GM23338 (cell line): ENCODE results near the gene KLK5.

Experiments used
- CREB1 ChIP-seq: fragments of 250-450 bp; sonication (Bioruptor Pico); IDR thresholded peaks from 2 replicates; pipeline ENCODE4 v1.5.0; 2020; ENCODE audit warnings: low read depth, mild to moderate bottlenecking, moderate library complexity
- EZH2 ChIP-seq: fragments of 200-600 bp; sonication (generic); IDR thresholded peaks from one replicate; pipeline ENCODE4 v1.8.0; 2017; ENCODE audit warnings: antibody characterized with exemption, mild to moderate bottlenecking, low read depth; ENCODE audit not compliant: unreplicated experiment
- EZH2phosphoT487 ChIP-seq: fragments of 200-600 bp; sonication (generic); IDR thresholded peaks from one replicate; pipeline ENCODE4 v1.8.1; 2018; ENCODE audit warnings: antibody characterized with exemption; ENCODE audit not compliant: unreplicated experiment
- JUNB ChIP-seq: IDR thresholded peaks from one replicate; pipeline ENCODE4 v1.6.1; 2016; ENCODE audit warnings: antibody characterized with exemption; ENCODE audit not compliant: unreplicated experiment
- NANOG ChIP-seq: IDR thresholded peaks from 2 replicates; pipeline ENCODE4 v1.6.1; 2016; ENCODE audit warnings: antibody characterized with exemption, borderline replicate concordance
- POLR2AphosphoS5 ChIP-seq: IDR thresholded peaks from 2 replicates; pipeline ENCODE4 v1.6.1; 2016; ENCODE audit warnings: antibody characterized with exemption, low read depth
- STAT1 ChIP-seq: IDR thresholded peaks from one replicate; pipeline ENCODE4 v1.6.1; 2016; ENCODE audit warnings: antibody characterized with exemption; ENCODE audit not compliant: unreplicated experiment
- ZNF114 ChIP-seq: fragments of 250-450 bp; sonication (Bioruptor Pico); IDR thresholded peaks from 2 replicates; pipeline ENCODE4 v1.5.0; 2020; ENCODE audit warnings: mild to moderate bottlenecking, moderate library complexity
- ZNF331 ChIP-seq: fragments of 250-450 bp; sonication (Bioruptor Pico); IDR thresholded peaks from 2 replicates; pipeline ENCODE4 v1.5.0; 2020; ENCODE audit warnings: low read depth, mild to moderate bottlenecking, moderate library complexity
- TF ChIP-seq, protein P1 (sequence below), 2 experiments: fragments of 200-600 bp in 1 of 2; sonication (generic) in 1 of 2; conservative IDR thresholded peaks; 2 replicates each; pipeline versions ENCODE4 v1.5.1 to v1.6.1; 2016 to 2017; ENCODE audit warnings: antibody characterized with exemption in 2 of 2, low read depth in 2 of 2, mild to moderate bottlenecking in 2 of 2, moderate library complexity in 1 of 2
- TF ChIP-seq, protein P2 (sequence below): IDR thresholded peaks from 2 replicates; pipeline ENCODE4 v1.6.1; 2016; ENCODE audit warnings: antibody characterized with exemption
- TF ChIP-seq, protein P3 (sequence below): IDR thresholded peaks from one replicate; pipeline ENCODE4 v1.6.1; 2018; ENCODE audit warnings: antibody characterized with exemption; ENCODE audit not compliant: unreplicated experiment
- TF ChIP-seq, protein P4 (sequence below): fragments of 250-450 bp; sonication (Bioruptor Pico); IDR thresholded peaks from 2 replicates; pipeline ENCODE4 v1.5.0; 2020; ENCODE audit warnings: mild to moderate bottlenecking, moderate library complexity

DNA sequence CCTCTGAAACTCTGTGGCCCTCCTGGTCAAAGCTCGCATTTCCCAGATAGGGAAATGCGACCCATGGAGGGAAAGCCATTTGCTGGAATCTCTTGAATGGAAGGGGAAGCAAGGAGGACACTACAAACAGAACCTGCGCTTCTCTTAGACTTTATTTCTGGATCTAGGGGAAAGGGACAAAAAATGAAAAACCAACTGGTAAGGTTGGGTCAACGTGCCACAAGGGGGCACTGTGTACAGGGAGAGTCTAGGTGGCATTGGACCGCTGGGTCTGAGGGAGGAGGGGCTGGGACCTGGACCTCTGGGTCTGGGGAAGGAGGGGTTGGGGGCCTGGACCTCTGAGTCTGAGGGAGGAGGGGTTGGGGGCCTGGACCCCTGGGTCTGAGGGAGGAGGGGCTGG, 46.6 kb downstream of the KLK5 start:
- TF ChIP-seq JUNB (no peak), STAT1 (no peak), EZH2 (no peak), POLR2AphosphoS5 (no peak), ZNF331 (CRISPR knock-in tag) (no peak), EZH2phosphoT487 (no peak), NANOG (no peak), CREB1 (CRISPR knock-in tag) (no peak), ZNF114 (CRISPR knock-in tag) (no peak)
- TF ChIP-seq, protein P1, sequence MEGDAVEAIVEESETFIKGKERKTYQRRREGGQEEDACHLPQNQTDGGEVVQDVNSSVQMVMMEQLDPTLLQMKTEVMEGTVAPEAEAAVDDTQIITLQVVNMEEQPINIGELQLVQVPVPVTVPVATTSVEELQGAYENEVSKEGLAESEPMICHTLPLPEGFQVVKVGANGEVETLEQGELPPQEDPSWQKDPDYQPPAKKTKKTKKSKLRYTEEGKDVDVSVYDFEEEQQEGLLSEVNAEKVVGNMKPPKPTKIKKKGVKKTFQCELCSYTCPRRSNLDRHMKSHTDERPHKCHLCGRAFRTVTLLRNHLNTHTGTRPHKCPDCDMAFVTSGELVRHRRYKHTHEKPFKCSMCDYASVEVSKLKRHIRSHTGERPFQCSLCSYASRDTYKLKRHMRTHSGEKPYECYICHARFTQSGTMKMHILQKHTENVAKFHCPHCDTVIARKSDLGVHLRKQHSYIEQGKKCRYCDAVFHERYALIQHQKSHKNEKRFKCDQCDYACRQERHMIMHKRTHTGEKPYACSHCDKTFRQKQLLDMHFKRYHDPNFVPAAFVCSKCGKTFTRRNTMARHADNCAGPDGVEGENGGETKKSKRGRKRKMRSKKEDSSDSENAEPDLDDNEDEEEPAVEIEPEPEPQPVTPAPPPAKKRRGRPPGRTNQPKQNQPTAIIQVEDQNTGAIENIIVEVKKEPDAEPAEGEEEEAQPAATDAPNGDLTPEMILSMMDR (conservative IDR thresholded peaks at IDR 0.05; ENCODE audit: low read depth in 2 of 2), result peak; percentile 78 to 93
- TF ChIP-seq, protein P2, sequence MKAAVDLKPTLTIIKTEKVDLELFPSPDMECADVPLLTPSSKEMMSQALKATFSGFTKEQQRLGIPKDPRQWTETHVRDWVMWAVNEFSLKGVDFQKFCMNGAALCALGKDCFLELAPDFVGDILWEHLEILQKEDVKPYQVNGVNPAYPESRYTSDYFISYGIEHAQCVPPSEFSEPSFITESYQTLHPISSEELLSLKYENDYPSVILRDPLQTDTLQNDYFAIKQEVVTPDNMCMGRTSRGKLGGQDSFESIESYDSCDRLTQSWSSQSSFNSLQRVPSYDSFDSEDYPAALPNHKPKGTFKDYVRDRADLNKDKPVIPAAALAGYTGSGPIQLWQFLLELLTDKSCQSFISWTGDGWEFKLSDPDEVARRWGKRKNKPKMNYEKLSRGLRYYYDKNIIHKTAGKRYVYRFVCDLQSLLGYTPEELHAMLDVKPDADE, result no peak
- TF ChIP-seq, protein P3, sequence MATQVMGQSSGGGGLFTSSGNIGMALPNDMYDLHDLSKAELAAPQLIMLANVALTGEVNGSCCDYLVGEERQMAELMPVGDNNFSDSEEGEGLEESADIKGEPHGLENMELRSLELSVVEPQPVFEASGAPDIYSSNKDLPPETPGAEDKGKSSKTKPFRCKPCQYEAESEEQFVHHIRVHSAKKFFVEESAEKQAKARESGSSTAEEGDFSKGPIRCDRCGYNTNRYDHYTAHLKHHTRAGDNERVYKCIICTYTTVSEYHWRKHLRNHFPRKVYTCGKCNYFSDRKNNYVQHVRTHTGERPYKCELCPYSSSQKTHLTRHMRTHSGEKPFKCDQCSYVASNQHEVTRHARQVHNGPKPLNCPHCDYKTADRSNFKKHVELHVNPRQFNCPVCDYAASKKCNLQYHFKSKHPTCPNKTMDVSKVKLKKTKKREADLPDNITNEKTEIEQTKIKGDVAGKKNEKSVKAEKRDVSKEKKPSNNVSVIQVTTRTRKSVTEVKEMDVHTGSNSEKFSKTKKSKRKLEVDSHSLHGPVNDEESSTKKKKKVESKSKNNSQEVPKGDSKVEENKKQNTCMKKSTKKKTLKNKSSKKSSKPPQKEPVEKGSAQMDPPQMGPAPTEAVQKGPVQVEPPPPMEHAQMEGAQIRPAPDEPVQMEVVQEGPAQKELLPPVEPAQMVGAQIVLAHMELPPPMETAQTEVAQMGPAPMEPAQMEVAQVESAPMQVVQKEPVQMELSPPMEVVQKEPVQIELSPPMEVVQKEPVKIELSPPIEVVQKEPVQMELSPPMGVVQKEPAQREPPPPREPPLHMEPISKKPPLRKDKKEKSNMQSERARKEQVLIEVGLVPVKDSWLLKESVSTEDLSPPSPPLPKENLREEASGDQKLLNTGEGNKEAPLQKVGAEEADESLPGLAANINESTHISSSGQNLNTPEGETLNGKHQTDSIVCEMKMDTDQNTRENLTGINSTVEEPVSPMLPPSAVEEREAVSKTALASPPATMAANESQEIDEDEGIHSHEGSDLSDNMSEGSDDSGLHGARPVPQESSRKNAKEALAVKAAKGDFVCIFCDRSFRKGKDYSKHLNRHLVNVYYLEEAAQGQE, result no peak
- TF ChIP-seq, protein P4, sequence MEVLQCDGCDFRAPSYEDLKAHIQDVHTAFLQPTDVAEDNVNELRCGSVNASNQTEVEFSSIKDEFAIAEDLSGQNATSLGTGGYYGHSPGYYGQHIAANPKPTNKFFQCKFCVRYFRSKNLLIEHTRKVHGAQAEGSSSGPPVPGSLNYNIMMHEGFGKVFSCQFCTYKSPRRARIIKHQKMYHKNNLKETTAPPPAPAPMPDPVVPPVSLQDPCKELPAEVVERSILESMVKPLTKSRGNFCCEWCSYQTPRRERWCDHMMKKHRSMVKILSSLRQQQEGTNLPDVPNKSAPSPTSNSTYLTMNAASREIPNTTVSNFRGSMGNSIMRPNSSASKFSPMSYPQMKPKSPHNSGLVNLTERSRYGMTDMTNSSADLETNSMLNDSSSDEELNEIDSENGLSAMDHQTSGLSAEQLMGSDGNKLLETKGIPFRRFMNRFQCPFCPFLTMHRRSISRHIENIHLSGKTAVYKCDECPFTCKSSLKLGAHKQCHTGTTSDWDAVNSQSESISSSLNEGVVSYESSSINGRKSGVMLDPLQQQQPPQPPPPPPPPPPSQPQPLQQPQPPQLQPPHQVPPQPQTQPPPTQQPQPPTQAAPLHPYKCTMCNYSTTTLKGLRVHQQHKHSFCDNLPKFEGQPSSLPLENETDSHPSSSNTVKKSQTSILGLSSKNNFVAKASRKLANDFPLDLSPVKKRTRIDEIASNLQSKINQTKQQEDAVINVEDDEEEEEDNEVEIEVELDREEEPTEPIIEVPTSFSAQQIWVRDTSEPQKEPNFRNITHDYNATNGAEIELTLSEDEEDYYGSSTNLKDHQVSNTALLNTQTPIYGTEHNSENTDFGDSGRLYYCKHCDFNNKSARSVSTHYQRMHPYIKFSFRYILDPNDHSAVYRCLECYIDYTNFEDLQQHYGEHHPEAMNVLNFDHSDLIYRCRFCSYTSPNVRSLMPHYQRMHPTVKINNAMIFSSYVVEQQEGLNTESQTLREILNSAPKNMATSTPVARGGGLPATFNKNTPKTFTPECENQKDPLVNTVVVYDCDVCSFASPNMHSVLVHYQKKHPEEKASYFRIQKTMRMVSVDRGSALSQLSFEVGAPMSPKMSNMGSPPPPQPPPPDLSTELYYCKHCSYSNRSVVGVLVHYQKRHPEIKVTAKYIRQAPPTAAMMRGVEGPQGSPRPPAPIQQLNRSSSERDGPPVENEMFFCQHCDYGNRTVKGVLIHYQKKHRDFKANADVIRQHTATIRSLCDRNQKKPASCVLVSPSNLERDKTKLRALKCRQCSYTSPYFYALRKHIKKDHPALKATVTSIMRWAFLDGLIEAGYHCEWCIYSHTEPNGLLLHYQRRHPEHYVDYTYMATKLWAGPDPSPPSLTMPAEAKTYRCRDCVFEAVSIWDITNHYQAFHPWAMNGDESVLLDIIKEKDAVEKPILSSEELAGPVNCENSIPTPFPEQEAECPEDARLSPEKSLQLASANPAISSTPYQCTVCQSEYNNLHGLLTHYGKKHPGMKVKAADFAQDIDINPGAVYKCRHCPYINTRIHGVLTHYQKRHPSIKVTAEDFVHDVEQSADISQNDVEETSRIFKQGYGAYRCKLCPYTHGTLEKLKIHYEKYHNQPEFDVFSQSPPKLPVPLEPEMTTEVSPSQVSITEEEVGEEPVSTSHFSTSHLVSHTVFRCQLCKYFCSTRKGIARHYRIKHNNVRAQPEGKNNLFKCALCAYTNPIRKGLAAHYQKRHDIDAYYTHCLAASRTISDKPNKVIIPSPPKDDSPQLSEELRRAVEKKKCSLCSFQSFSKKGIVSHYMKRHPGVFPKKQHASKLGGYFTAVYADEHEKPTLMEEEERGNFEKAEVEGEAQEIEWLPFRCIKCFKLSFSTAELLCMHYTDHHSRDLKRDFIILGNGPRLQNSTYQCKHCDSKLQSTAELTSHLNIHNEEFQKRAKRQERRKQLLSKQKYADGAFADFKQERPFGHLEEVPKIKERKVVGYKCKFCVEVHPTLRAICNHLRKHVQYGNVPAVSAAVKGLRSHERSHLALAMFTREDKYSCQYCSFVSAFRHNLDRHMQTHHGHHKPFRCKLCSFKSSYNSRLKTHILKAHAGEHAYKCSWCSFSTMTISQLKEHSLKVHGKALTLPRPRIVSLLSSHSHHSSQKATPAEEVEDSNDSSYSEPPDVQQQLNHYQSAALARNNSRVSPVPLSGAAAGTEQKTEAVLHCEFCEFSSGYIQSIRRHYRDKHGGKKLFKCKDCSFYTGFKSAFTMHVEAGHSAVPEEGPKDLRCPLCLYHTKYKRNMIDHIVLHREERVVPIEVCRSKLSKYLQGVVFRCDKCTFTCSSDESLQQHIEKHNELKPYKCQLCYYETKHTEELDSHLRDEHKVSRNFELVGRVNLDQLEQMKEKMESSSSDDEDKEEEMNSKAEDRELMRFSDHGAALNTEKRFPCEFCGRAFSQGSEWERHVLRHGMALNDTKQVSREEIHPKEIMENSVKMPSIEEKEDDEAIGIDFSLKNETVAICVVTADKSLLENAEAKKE (CRISPR knock-in tag), result no peak
